ENCODE data around the gene POSTN. TPM values are rescaled to one million over a fixed set of nuclear protein-coding genes. Genes with fewer than 3 reads are reported as not detected.
A peak's percentile ranks its signal among the peaks of the same experiment; 100 is the strongest.

Gene POSTN
- total and polyA plus RNA-seq, 8 donors: 15.9 to 913 (median 105) TPM

DNA sequence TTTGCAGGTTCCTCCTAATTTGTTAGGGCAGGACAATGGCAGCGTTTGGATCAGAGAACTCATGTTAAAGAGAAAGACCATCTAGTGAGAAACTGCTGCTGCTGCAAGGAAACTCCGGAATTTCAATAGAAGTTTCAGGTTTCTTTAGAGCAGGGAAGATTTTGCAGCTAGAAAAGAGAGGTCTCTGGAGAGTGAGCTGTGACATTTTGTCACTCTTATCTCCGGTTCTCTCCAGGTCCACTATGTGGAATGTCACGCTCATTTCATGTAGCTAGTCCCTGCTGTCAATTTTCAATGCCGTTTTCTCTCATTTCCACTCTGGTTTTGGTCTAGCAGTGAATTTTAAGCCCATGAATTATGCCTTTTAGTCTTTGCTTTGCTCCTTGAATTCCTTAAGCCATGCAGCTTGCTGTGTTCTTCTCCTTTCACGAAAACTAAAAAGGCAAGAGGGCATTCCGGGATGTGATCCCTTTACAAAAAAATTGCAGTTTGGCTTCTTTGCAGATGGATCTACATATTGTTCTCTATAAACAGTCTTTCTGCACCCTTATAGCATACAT lies 46.7 kb upstream of the POSTN start:
- Histone ChIP-seq H3K9me3 (no peaks in the 10 kb centered on the region), H3K4me1 (peaks cover 0 to 5% (median 0%) of the 10 kb centered on the region in 4 donors), H3K4me3 (no peak overlapping the region), H3K36me3 (no peaks in the 10 kb centered on the region), H3K27ac (no peak overlapping the region), H3K27me3 (no peaks in the 10 kb centered on the region)
- intact Hi-C loops (cut with DNase I; ENCODE audit: low total_unique reads): no loop called here
- no peak for TF ChIP-seq POLR2A (IDR thresholded peaks at IDR 0.05)
- WGBS, 5 donors: 26 to 40% (median 35%) methylated on average over 7 of the region's 7 CpGs
- DNase-seq: no peak

DNA sequence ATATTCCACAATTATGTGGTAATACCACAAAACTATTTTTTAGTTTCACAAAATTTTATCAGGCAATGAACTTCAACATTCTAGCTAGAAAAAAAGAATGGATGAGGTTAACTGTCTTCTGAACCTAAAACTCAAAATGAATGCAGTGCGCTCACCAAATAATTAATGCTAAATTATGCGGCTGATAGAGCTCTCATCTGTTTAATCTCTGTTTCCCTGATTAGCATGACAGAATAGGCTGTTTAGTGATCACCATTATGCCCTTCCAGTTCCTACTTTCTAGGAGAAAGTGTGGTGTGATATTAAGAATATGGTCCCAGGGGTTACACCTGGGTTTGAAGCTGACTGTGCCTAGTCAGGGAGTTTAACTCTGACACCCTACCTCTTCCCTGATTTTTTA lies 42.8 kb upstream of the POSTN start:
- H3K9me3 ChIP-seq: no peaks in the 10 kb centered on the region
- TF ChIP-seq, protein P1, sequence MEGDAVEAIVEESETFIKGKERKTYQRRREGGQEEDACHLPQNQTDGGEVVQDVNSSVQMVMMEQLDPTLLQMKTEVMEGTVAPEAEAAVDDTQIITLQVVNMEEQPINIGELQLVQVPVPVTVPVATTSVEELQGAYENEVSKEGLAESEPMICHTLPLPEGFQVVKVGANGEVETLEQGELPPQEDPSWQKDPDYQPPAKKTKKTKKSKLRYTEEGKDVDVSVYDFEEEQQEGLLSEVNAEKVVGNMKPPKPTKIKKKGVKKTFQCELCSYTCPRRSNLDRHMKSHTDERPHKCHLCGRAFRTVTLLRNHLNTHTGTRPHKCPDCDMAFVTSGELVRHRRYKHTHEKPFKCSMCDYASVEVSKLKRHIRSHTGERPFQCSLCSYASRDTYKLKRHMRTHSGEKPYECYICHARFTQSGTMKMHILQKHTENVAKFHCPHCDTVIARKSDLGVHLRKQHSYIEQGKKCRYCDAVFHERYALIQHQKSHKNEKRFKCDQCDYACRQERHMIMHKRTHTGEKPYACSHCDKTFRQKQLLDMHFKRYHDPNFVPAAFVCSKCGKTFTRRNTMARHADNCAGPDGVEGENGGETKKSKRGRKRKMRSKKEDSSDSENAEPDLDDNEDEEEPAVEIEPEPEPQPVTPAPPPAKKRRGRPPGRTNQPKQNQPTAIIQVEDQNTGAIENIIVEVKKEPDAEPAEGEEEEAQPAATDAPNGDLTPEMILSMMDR (IDR thresholded peaks at IDR 0.05): no peak
- TF ChIP-seq EP300 (IDR thresholded peaks at IDR 0.05) (no peak), POLR2AphosphoS5 (IDR thresholded peaks at IDR 0.05) (no peak), POLR2A (IDR thresholded peaks at IDR 0.05) (no peak)
- intact Hi-C loops (cut with DNase I; ENCODE audit: low total_unique reads): no loop called here
- H3K27me3 ChIP-seq: no peaks in the 10 kb centered on the region
- 87 to 98% (median 96%) methylated on average over 2 of the region's 2 CpGs for WGBS, 5 donors
- peaks cover 0 to 5% (median 0%) of the 10 kb centered on the region in 4 donors for H3K4me1 ChIP-seq
- DNase-seq: no peak
- H3K4me3 ChIP-seq: no peak overlapping the region
- no peak overlapping the region for H3K27ac ChIP-seq
- H3K36me3 ChIP-seq: peaks cover 0 to 7% (median 0%) of the 10 kb centered on the region in 4 donors

DNA sequence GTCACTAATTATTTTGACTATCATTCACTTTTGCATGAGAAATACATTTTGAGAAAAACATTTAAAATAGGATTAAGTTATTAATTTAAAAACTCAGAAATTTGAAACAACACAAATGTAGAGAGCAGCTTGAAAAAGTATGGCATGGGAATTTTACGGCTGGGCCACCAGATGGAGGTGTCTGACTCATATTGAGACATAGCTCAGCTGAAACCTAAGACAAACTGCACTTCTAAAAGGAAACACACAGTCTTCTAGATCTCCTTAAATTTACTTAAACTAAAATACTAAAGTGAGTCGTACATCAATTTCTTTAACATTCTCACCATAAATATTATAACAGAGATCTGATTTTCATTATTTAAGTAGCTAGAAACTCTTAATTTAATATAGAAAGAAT lies 41.9 kb upstream of the POSTN start:
- Histone ChIP-seq H3K27ac (no peak overlapping the region), H3K27me3 (no peaks in the 10 kb centered on the region), H3K36me3 (peaks cover 0 to 7% (median 0%) of the 10 kb centered on the region in 4 donors), H3K4me1 (peaks cover 0 to 3% (median 0%) of the 10 kb centered on the region in 4 donors), H3K9me3 (no peaks in the 10 kb centered on the region), H3K4me3 (no peak overlapping the region)
- DNase-seq: peak in 1 of 2 donors; percentile 67
- intact Hi-C loops (cut with DNase I; ENCODE audit: low total_unique reads): no loop called here
- 8 to 20% (median 10%) methylated on average over 2 of the region's 2 CpGs for WGBS, 5 donors
- TF ChIP-seq, protein P1 (IDR thresholded peaks at IDR 0.05): peak in 4 of 7 experiments; percentile 11 to 42 (median 30)
- TF ChIP-seq EP300 (IDR thresholded peaks at IDR 0.05) (no peak), POLR2A (IDR thresholded peaks at IDR 0.05) (no peak), POLR2AphosphoS5 (IDR thresholded peaks at IDR 0.05) (no peak)

DNA sequence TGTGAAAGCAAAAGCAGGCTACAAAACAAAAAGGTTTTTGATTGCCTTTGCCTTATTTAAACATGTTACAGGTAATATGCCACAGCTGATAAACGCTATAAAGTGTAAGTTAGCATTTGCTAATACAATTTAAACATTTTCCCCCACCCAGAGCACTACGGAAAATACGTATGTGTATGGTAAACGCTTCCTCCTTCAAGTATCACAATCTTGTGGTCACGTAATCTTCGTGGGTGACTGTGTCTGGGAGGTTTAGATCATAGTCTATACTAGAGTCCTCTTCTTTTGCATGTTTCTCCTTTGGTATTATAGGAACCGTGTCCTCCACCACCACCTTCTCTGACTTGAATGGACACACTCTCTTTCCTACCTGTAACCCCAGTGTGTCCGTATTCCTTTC lies 38.1 kb upstream of the POSTN start:
- Histone ChIP-seq H3K4me1 (no peaks in the 10 kb centered on the region), H3K36me3 (peaks cover 0 to 7% (median 0%) of the 10 kb centered on the region in 4 donors), H3K9me3 (no peaks in the 10 kb centered on the region), H3K4me3 (no peak overlapping the region), H3K27ac (no peak overlapping the region), H3K27me3 (no peaks in the 10 kb centered on the region)
- intact Hi-C loops (cut with DNase I; ENCODE audit: low total_unique reads): no loop called here
- 44 to 71% (median 50%) methylated on average over 8 of the region's 8 CpGs for WGBS, 5 donors
- no peak for DNase-seq
- no peak for TF ChIP-seq EP300 (IDR thresholded peaks at IDR 0.05)
- TF ChIP-seq, protein P1 (IDR thresholded peaks at IDR 0.05): no peak
- TF ChIP-seq POLR2AphosphoS5 (IDR thresholded peaks at IDR 0.05): no peak
- TF ChIP-seq POLR2A (IDR thresholded peaks at IDR 0.05): no peak

DNA sequence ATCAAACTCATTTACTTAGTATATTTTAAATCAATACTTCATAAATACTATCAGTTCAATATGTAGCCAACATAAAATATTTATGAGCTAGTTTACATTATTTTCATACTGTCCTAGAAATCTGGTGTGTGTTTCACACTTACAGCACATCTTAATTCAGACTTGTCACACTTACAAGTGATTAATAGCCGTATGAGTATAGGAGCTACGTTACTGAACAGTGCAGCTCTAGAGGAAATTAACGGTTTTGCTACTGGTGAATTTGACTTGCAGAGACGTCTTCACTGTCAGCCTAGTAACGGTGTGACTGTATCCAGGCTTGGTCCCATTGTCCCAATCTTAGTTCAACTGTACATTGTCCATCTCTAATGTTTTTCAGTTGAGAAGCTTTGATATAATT lies 33.7 kb upstream of the POSTN start:
- Histone ChIP-seq H3K27me3 (no peaks in the 10 kb centered on the region), H3K4me1 (no peaks in the 10 kb centered on the region), H3K4me3 (no peak overlapping the region), H3K36me3 (peaks cover 0 to 7% (median 0%) of the 10 kb centered on the region in 4 donors), H3K9me3 (no peaks in the 10 kb centered on the region), H3K27ac (no peak overlapping the region)
- TF ChIP-seq POLR2A (IDR thresholded peaks at IDR 0.05): no peak
- no peak for TF ChIP-seq EP300 (IDR thresholded peaks at IDR 0.05)
- TF ChIP-seq, protein P1 (IDR thresholded peaks at IDR 0.05): no peak
- no peak for TF ChIP-seq POLR2AphosphoS5 (IDR thresholded peaks at IDR 0.05)
- 53 to 78% (median 59%) methylated on average over 5 of the region's 5 CpGs for WGBS, 5 donors
- intact Hi-C loops (cut with DNase I; ENCODE audit: low total_unique reads): no loop called here
- no peak for DNase-seq
